Activated CD4-positive, alpha-beta T cell treated with anti-CD3 and anti-CD28 coated beads for 36 hours (primary cell): ENCODE data around the gene PLLP. TPM values are rescaled to one million over a fixed set of nuclear protein-coding genes. Genes with fewer than 3 reads are reported as not detected.
"Not testable (repeated sequence)": the region's sequence is repeated elsewhere in the genome, so short reads cannot be mapped to it uniquely, and the experiment has no call there.

Experiments used
- ATAC-seq: fragments of 200-7000 bp; cut with Tn5 transposase; one replicate; pipeline ENCODE4 v1.10.0; 2021; ENCODE audit warnings: mild to moderate bottlenecking, moderate library complexity
- CTCF ChIA-PET: fragments of 350-600 bp; sonication (Branson Sonifier 250); formaldehyde crosslinking; loops from one replicate; lab custom pipeline; 2021; ENCODE audit warnings: antibody characterized with exemption; lab: Charles Lee
- POLR2A ChIA-PET: fragments of 350-600 bp; sonication (Branson Sonifier 250); formaldehyde crosslinking; loops from one replicate; lab custom pipeline; 2021; ENCODE audit warnings: antibody characterized with exemption, inconsistent platforms; lab: Charles Lee
- DNase-seq: peaks from one replicate; pipeline ENCODE4 v3.0.0-alpha.2; 2020
- H3K27ac Mint-ChIP-seq: one replicate; pipeline ENCODE4 v1.8.0; 2021; ENCODE audit warnings: mixed read lengths
- H3K27me3 Mint-ChIP-seq: one replicate; pipeline ENCODE4 v1.8.0; 2021; ENCODE audit warnings: mixed read lengths
- H3K36me3 Mint-ChIP-seq: one replicate; pipeline ENCODE4 v1.8.0; 2021; ENCODE audit warnings: low read depth, mixed read lengths
- H3K4me1 Mint-ChIP-seq: one replicate; pipeline ENCODE4 v1.8.0; 2021; ENCODE audit warnings: mixed read lengths
- H3K4me3 Mint-ChIP-seq: one replicate; pipeline ENCODE4 v1.8.0; 2021; ENCODE audit warnings: mild to moderate bottlenecking, moderate library complexity, mixed read lengths
- H3K9me3 Mint-ChIP-seq: one replicate; pipeline ENCODE4 v1.8.0; 2021; ENCODE audit warnings: low read depth, mixed read lengths
- intact Hi-C, 2 experiments: fragments of 100-400 bp; cut with DNase I in 1 of 2; cut with micrococcal nuclease in 1 of 2; formaldehyde crosslinking; loops; one replicate each; pipeline versions ENCODE4 v1.14.2 to v1.15.1; 2022 to 2024; cut with DNase I, micrococcal nuclease
- total RNA-seq, 2 experiments: library from RNA; stranded (reverse); gene quantifications; one replicate each; pipeline ENCODE4 v1.2.3, GENCODE V29; 2021

PLLP gene
- total RNA-seq, 2 experiments from 2014 or later: 0.30 to 0.33 TPM

GRCh38 chr16:57283214-57283958 is 1.1 kb downstream of the PLLP start:
- Mint-ChIP-seq H3K27ac (peak overlapping the region; percentile 42), H3K27me3 (no peaks in the 10 kb centered on the region), H3K4me1 (peaks cover 32% of the 10 kb centered on the region), H3K9me3 (no peaks in the 10 kb centered on the region), H3K4me3 (peak overlapping the region; percentile 64), H3K36me3 (no peaks in the 10 kb centered on the region)
- DNase-seq: no peak
- CTCF ChIA-PET: no interaction called here
- intact Hi-C loops: loop anchor here (10.0 kb wide), 2 partner anchors 99 to 199 kb away; partner anchors contain the start of genes PSME3IP1 (in 1 of the 2) and RSPRY1 (in 1 of the 2)
- ATAC-seq: no peak
- POLR2A ChIA-PET: no interaction called here

- H3K4me3 Mint-ChIP-seq: no peak overlapping the region
- POLR2A ChIA-PET: no interaction called here
- DNase-seq (no peak), ATAC-seq (no peak)
- peaks cover 39% of the 10 kb centered on the region for H3K4me1 Mint-ChIP-seq
- H3K36me3 Mint-ChIP-seq: no peaks in the 10 kb centered on the region
- CTCF ChIA-PET: no interaction called here
- no peaks in the 10 kb centered on the region for H3K27me3 Mint-ChIP-seq
- intact Hi-C loops: loop anchor here (10.0 kb wide), 2 partner anchors 98 to 198 kb away; partner anchors contain the start of genes PSME3IP1 (in 1 of the 2) and RSPRY1 (in 1 of the 2)
- H3K27ac Mint-ChIP-seq: no peak overlapping the region
- H3K9me3 Mint-ChIP-seq: no peaks in the 10 kb centered on the region
Observed at GRCh38 chr16:57282510-57283213, 1.8 kb downstream of the PLLP start.

GRCh38 chr16:57281791-57282190 is 2.7 kb downstream of the PLLP start:
- H3K36me3 Mint-ChIP-seq: no peaks in the 10 kb centered on the region
- no peaks in the 10 kb centered on the region for H3K27me3 Mint-ChIP-seq
- intact Hi-C loops: loop anchor here (10.0 kb wide), 2 partner anchors 97 to 197 kb away; partner anchors contain the start of genes PSME3IP1 (in 1 of the 2) and RSPRY1 (in 1 of the 2)
- no peak for DNase-seq
- CTCF ChIA-PET: no interaction called here
- no peaks in the 10 kb centered on the region for H3K9me3 Mint-ChIP-seq
- H3K4me3 Mint-ChIP-seq: no peak overlapping the region
- POLR2A ChIA-PET: no interaction called here
- no peak for ATAC-seq
- peaks cover 48% of the 10 kb centered on the region for H3K4me1 Mint-ChIP-seq
- no peak overlapping the region for H3K27ac Mint-ChIP-seq

GRCh38 chr16:57279780-57280638 is 4.5 kb downstream of the PLLP start:
- no peaks in the 10 kb centered on the region for H3K9me3 Mint-ChIP-seq
- no peaks in the 10 kb centered on the region for H3K36me3 Mint-ChIP-seq
- H3K27ac Mint-ChIP-seq: no peak overlapping the region
- no peak overlapping the region for H3K4me3 Mint-ChIP-seq
- ATAC-seq (no peak), DNase-seq (no peak)
- ChIA-PET CTCF (interaction anchor here (0.5 to 1.4 kb wide), 5 partner anchors 10 to 137 kb away, joined by 3 to 5 read pairs (median 3); no protein-coding TSS in a partner anchor), POLR2A (no interaction called here)
- intact Hi-C loops: loop anchor here (10.0 kb wide), 2 partner anchors 95 to 195 kb away; partner anchors contain the start of genes PSME3IP1 (in 1 of the 2) and RSPRY1 (in 1 of the 2)
- H3K27me3 Mint-ChIP-seq: no peaks in the 10 kb centered on the region
- peaks cover 50% of the 10 kb centered on the region for H3K4me1 Mint-ChIP-seq

GRCh38 chr16:57278494-57278893 is 6.0 kb downstream of the PLLP start:
- intact Hi-C loops: no loop called here
- no peak overlapping the region for H3K27ac Mint-ChIP-seq
- H3K4me3 Mint-ChIP-seq: no peak overlapping the region
- no peaks in the 10 kb centered on the region for H3K9me3 Mint-ChIP-seq
- H3K36me3 Mint-ChIP-seq: no peaks in the 10 kb centered on the region
- no peaks in the 10 kb centered on the region for H3K27me3 Mint-ChIP-seq
- DNase-seq: no peak
- peaks cover 42% of the 10 kb centered on the region for H3K4me1 Mint-ChIP-seq
- ChIA-PET POLR2A (no interaction called here), CTCF (interaction anchor here (0.7 to 0.9 kb wide), 2 partner anchors 9 to 22 kb away, joined by 3 read pairs; no protein-coding TSS in a partner anchor)
- no peak for ATAC-seq

- DNase-seq (peak; percentile 83), ATAC-seq (peak; percentile 97)
- Mint-ChIP-seq H3K4me1 (peaks cover 39% of the 10 kb centered on the region), H3K36me3 (no peaks in the 10 kb centered on the region), H3K27me3 (no peaks in the 10 kb centered on the region), H3K9me3 (no peaks in the 10 kb centered on the region), H3K4me3 (no peak overlapping the region), H3K27ac (no peak overlapping the region)
- intact Hi-C loops: no loop called here
- CTCF ChIA-PET: interaction anchor here (0.6 kb wide), 1 partner anchor 17 kb away, joined by 3 read pairs; no protein-coding TSS in a partner anchor
- POLR2A ChIA-PET: interaction anchor here (0.7 to 1.0 kb wide), 3 partner anchors 18 to 141 kb away, joined by 3 to 6 read pairs (median 3); no protein-coding TSS in a partner anchor
Observed at GRCh38 chr16:57277586-57277985, 6.9 kb downstream of the PLLP start.

- ChIA-PET POLR2A (no interaction called here), CTCF (interaction anchor here (0.6 kb wide), 1 partner anchor 214 kb away, joined by 3 read pairs; no protein-coding TSS in a partner anchor)
- Mint-ChIP-seq H3K27ac (no peak overlapping the region), H3K9me3 (no peaks in the 10 kb centered on the region), H3K36me3 (no peaks in the 10 kb centered on the region), H3K4me1 (peaks cover 39% of the 10 kb centered on the region), H3K4me3 (no peak overlapping the region), H3K27me3 (no peaks in the 10 kb centered on the region)
- no peak for DNase-seq
- no peak for ATAC-seq
- intact Hi-C loops: no loop called here
Observed at GRCh38 chr16:57276596-57276995, 7.9 kb downstream of the PLLP start.

GRCh38 chr16:57275946-57276345 is 8.5 kb downstream of the PLLP start:
- DNase-seq, H3K27me3 Mint-ChIP-seq, H3K36me3 Mint-ChIP-seq, H3K9me3 Mint-ChIP-seq, intact Hi-C loops, H3K27ac Mint-ChIP-seq, H3K4me3 Mint-ChIP-seq, ATAC-seq, POLR2A ChIA-PET: not testable (repeated sequence)
- CTCF ChIA-PET: interaction anchor here (0.5 to 1.2 kb wide), 3 partner anchors 24 to 489 kb away, joined by 3 to 5 read pairs (median 3); no protein-coding TSS in a partner anchor
- H3K4me1 Mint-ChIP-seq: peaks cover 39% of the 10 kb centered on the region

- intact Hi-C loops: no loop called here
- Mint-ChIP-seq H3K4me1 (peaks cover 30% of the 10 kb centered on the region), H3K4me3 (no peak overlapping the region), H3K36me3 (no peaks in the 10 kb centered on the region), H3K27me3 (no peaks in the 10 kb centered on the region), H3K9me3 (no peaks in the 10 kb centered on the region), H3K27ac (no peak overlapping the region)
- POLR2A ChIA-PET: no interaction called here
- ATAC-seq: no peak
- DNase-seq: no peak
- CTCF ChIA-PET: no interaction called here
Observed at GRCh38 chr16:57273826-57274225, 10.6 kb downstream of the PLLP start.

GRCh38 chr16:57273359-57273758 is 11.1 kb downstream of the PLLP start:
- Mint-ChIP-seq H3K4me1 (peaks cover 30% of the 10 kb centered on the region), H3K27me3 (no peaks in the 10 kb centered on the region), H3K27ac (no peak overlapping the region), H3K4me3 (no peak overlapping the region), H3K36me3 (no peaks in the 10 kb centered on the region), H3K9me3 (no peaks in the 10 kb centered on the region)
- POLR2A ChIA-PET: interaction anchor here (0.5 kb wide), 1 partner anchor 14 kb away, joined by 4 read pairs; no protein-coding TSS in a partner anchor
- intact Hi-C loops: no loop called here
- CTCF ChIA-PET: interaction anchor here (0.6 kb wide), 1 partner anchor 1306 kb away, joined by 3 read pairs; no protein-coding TSS in a partner anchor
- DNase-seq (no peak), ATAC-seq (no peak)
